CD4-positive, alpha-beta T cell treated with Interleukin-10 for 1 hour (primary cell): ENCODE data around the gene BCAT1.
A peak's percentile ranks its signal among the peaks of the same experiment; 100 is the strongest.
"Not testable (repeated sequence)": the region's sequence is repeated elsewhere in the genome, so short reads cannot be mapped to it uniquely, and the experiment has no call there.

Source experiments
- DNase-seq: peaks from one replicate; pipeline ENCODE4 v3.0.0-alpha.2; 2020

The BCAT1 gene

GRCh38 chr12:24851883-24852282 is 97.0 kb downstream of the BCAT1 start:
- not testable (repeated sequence) for DNase-seq

GRCh38 chr12:24851341-24851740 is 97.6 kb downstream of the BCAT1 start:
- DNase-seq = no peak

GRCh38 chr12:24850496-24850895 is 98.4 kb downstream of the BCAT1 start:
- no peak for DNase-seq

- DNase-seq = no peak
Observed at GRCh38 chr12:24848941-24849477, 99.9 kb downstream of the BCAT1 start.

- DNase-seq = no peak
Observed at GRCh38 chr12:24846689-24847088, 102.2 kb downstream of the BCAT1 start.

- DNase-seq = no peak
Observed at GRCh38 chr12:24845615-24846014, 103.3 kb downstream of the BCAT1 start.

- no peak for DNase-seq
Observed at GRCh38 chr12:24840046-24840800, 108.7 kb downstream of the BCAT1 start.

- peak; percentile 18 for DNase-seq
Observed at GRCh38 chr12:24839268-24839791, 109.6 kb downstream of the BCAT1 start.

- DNase-seq = no peak
Observed at GRCh38 chr12:24838531-24838950, 110.4 kb downstream of the BCAT1 start.

GRCh38 chr12:24835377-24835776 is 113.5 kb downstream of the BCAT1 start:
- no peak for DNase-seq

GRCh38 chr12:24833513-24833912 is 115.4 kb downstream of the BCAT1 start:
- DNase-seq = no peak

- no peak for DNase-seq
Observed at GRCh38 chr12:24823808-24824515, 124.9 kb downstream of the BCAT1 start.

- DNase-seq = no peak
Observed at GRCh38 chr12:24822121-24822899, 126.6 kb downstream of the BCAT1 start.

GRCh38 chr12:24821691-24822090 is 127.2 kb downstream of the BCAT1 start:
- no peak for DNase-seq

- no peak for DNase-seq
Observed at GRCh38 chr12:24820872-24821271, 128.0 kb downstream of the BCAT1 start.

- DNase-seq = no peak
Observed at GRCh38 chr12:24818351-24818750, 130.6 kb downstream of the BCAT1 start.

- no peak for DNase-seq
Observed at GRCh38 chr12:24815114-24815423, 133.8 kb downstream of the BCAT1 start.

GRCh38 chr12:24814379-24815113 is 134.4 kb downstream of the BCAT1 start:
- peak; percentile 21 for DNase-seq

- no peak for DNase-seq
Observed at GRCh38 chr12:24810378-24810777, 138.5 kb downstream of the BCAT1 start.

- DNase-seq = not testable (repeated sequence)
Observed at GRCh38 chr12:24809306-24809705, 139.6 kb downstream of the BCAT1 start.

GRCh38 chr12:24808651-24809050 is 140.2 kb downstream of the BCAT1 start:
- DNase-seq = no peak

GRCh38 chr12:24806386-24806785 is 142.5 kb downstream of the BCAT1 start:
- DNase-seq = no peak
